Ammon's horn (tissue), 1 donor: ENCODE results near the gene GPX4.

ENCODE experiments used
- DNase-seq: peaks from one replicate; pipeline ENCODE4 v3.0.0-alpha.2; 2016; ENCODE audit warnings: low spot score

GPX4 gene

DNA sequence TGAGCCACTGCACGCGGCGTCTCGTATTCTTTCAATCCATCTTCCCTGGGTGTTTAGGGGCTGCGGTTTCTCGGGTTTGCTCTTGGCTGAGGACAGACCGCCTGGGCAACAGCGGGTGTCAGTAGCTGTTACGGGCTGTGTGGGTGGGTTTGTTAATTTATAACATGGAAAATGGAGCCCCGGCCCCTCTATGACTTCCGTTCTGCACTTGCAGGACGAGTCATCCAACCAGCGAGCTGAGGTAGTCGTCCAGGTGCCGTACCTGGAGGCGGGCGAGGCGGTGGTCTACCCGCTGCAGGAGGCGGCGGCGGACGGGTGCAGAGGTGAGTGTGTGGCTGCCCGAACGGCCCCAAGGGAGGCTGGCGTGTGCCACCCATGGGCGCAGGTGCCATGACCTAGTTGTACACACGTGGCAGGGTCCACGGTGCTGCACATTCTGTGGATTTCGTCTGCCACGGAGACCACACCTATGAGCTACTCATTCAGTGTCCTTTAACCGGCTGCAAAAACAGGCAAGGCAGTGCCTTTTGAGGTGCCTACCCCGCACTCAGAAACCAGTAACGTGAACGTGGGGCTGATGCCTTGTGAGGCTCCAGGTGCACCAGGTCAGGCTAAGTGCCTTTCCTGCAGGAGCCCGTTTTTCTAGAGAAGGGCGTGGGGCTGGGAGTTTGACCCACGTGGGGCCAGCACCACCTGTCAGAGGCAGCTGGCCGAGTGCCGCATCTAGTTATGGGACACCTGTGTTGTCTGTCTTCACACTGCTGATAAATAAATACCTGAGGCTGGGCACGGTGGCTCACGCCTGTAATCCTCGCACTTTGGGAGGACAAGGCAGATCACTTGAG lies 19.5 kb upstream of the GPX4 start:
- no peak for DNase-seq

DNA sequence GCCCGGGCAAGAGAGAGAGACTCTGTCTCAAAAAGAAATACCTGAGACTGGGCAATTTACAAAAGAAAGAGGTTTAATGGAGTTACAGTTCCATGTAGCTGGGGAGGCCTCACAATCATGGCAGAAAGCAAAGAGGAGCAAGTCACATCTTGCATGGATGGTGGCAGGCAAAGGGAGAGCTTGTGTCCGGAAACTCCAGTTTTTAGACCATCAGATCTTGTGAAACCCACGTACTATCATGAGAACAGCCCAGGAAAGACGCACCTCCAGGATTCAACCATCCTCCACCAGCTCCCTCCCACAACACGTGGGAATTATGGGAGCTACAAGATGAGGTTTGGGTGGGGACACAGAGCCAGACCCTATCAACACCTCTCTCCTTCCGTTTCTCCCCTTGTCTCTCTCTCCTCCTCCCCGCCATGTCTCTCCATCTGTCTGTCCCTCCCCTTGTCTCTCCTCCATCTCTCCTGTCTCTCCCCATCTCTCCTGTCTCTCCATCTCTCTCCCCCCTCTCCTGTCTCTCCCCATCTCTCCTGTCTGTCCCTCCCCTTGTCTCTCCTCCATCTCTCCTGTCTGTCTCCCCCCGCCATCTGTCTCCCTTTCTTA lies 18.6 kb upstream of the GPX4 start:
- DNase-seq = no peak

DNA sequence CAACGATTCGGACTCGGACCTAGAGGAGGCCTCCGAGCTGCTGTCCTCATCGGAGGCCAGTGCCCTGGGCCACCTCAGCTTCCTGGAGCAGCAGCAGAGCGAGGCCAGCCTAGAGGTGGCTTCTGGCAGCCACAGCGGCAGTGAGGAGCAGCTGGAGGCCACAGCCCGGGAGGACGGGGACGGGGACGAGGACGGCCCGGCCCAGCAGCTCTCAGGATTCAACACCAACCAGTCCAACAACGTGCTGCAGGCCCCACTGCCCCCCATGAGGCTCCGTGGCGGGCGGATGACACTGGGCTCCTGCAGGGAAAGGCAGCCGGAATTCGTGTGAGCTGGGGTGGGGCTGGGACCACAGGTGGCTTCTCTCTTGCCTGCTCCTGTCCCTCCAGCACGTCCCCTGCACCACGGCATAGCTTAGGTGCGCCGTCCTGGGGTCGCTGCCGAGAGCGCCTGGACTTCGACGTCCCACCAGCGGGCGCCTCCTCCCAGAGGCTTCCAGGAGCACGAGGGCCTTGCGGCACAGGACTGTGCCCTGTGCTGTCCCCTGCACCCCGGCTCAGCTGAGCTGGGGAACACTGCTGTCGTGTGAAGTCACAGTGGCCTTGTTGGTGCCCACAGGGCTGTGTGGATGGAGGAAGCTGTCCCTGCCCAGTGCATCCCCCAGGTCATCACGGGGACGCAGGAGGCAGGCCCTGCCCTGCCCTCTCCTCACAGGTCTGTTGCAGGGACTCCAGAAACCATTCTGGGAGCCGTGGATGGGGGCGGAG lies 17.9 kb upstream of the GPX4 start:
- no peak for DNase-seq

DNA sequence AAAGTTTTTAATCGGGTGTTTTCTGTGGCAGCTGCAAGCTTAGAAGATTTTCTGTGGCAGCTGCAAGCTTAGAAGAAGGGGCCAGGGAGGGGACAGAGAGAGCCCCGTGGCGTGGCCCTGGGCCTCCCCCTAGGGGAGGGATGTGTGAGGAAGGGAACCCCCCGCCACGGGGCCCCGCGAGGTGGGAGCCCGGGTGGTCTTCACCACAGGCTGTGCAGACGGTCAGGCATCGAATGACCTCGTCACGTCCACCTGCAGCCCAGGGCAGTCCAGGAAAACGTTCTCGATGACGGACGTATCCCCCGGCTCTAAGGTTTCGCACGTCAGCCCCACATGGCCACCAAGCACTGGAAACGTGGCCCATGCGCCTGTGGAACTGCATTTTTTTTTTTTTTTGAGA lies 17.2 kb upstream of the GPX4 start:
- DNase-seq = no peak

DNA sequence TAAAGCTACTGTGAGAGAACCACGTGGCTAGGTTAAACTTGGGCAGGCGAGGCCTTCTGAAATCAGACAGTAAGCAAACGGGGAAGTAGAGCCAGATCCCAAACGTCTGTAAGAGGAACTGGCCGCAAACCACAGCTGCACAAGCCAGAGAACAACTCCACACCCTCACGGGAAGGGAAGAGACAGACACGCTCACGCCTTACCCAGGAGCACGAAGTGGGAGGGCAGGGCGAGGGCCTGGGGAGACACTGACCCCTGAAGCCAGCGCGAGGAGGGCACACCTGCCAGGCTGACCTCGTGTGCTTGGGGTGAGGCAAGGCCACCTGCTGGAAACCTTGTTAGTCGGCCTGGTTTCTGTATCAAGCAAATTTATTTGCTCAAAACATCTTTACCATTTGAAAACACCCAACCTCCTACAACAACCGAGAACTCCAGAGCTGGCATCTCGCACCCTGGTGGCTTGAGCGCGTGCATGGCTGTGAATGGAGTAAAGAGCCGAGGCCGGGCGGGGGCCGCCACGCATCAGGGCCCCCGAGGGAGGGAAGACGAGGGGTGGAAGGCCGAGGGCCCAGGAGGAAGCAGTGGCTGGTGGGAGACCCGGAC lies 15.9 kb upstream of the GPX4 start:
- peak; percentile 72 for DNase-seq

DNA sequence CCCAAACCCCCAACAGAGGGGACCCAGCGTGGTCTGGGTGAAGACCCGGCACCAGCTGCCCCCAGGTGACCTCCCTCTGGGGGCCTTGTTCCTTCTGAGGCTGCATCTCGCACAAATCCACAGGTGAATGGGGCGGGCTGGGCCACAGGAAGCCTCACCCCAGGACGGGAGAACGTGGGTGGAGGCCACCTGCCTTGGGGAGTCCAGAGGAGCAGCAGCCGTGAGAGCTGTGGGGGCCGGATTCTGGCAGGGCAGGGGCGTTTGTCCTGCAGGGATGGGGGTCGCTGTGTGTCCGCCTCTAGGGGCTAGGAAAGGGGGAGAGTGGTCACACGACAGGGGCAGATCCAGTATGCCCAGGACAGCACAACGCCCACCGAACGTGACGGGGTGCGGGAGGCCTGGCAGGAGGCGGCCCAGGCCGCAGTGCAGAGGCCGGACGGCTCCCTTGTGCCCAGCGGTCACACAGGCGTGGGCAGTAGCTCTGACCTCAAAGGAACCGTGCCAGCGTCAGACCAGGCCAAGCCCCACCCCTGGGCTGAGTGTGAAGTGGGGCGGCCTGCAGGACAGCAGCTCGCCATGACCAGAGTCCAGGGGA lies 15.3 kb upstream of the GPX4 start:
- no peak for DNase-seq

DNA sequence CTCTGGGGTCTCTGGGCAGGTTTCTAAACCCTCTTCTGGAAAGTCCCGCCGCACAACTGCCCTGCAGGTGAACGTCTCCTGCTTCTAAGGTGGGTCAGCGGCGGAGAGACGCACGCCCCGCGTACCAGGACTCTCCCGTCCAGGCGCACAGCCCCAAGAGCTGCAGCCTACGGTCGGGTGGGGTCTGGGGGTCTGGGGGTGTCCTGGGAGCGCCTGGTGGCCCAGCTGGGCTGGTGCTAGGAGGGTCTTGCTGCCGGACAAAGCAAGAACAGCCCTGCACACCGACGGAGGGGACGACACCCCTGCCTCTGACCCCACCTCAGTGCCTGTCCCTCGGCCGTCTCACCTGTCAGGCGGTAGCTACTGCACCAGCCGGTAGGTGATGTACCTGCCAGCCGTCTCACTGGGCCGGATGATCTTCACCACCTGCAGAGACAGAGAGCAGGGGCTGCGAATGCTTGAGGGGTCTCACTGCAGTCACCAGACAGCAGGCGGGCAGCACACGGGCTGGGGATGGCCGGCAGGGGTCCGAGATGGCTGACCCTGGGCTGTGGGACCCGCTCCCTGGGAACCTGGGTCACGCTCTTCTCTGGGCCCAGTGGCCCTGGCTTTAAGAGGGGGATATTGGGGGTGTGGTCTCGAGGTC lies 14.5 kb upstream of the GPX4 start:
- DNase-seq = no peak

DNA sequence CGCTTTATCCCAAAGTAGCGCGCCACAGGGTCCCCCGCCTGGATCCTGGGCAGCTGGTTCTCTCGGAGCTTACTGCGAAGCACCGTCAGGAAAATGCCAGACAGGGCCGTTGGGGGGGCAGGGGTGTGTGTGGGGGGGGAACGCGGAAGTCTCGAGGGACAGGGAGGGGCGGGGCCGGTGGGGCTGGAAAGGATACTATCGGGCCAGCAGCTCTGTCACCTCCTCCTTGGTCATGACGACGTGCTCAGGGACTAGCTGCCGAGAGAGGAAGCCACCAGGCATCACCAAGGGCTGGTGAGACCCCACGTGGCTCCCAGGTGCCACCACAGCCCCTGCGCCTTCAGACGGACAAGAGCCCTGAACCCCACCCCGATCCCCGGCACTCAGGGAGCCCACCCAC lies 13.9 kb upstream of the GPX4 start:
- no peak for DNase-seq

DNA sequence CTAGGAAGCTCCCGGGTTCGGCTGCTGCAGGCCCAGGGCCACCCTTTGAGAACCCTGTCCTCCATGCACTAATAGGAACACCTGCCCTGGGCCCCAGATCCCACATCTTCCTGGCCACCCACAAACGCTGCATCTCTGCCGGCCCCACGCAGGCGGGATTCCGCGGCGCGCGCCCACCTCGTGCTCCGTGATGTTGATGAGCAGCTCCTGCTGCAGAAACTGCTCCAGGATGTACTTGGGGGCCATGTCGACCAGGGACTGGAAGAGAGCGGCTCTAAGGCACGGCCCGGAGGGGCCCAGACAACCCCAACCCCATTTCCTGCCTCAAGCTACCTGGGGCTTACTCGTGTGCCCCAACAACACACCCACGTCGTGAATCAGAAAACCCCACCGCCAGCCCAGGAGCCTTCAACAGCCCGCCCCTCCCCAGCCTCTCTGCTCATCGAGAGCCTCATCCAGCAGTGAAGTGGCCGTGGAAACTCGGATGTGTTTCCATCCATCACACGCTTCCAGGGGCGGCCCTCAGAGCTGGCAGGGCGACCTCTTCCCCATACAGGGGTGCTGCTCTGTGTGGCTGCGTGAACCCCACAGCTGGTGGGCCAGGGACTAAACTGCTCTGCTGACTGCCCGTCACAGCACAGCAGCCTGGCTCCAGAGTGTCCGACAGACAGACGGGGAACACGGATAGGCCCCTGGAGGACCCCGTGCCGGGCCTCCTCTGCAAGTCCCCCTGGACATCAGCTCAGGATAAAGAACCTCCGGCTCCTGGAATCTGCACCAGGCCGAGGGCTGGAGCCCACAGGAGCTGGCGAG lies 12.9 kb upstream of the GPX4 start:
- no peak for DNase-seq

DNA sequence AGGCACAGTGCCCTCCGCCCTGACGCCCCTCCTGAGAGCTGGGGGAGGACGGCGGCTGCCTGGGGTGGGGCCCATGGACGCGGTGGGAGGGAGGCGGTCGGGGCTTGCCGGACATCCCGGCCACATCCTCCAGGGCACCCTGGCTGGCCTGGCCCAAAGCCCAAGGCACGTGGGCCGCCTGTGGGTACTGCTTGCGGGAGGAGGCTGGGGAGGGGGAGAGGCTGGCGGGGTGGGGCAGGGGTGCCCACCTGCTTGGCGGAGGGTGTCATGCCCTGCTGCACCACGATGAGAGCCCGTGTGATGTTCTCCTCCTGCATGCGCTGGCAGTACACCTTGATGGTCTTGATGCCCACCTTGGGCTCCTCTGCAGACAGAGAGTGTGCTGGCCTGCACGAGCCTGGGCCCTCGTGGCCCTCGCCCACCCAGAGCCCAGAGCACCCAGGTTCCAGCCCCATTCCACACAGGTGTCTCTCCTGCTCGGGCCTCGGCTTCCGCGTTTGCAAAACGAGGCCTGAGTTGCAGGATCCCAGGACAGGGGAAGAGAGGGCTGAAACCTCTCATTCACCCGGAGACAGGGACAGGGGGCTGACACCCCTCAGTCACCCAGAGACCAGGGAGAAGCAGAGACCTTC lies 12.1 kb upstream of the GPX4 start:
- no peak for DNase-seq

DNA sequence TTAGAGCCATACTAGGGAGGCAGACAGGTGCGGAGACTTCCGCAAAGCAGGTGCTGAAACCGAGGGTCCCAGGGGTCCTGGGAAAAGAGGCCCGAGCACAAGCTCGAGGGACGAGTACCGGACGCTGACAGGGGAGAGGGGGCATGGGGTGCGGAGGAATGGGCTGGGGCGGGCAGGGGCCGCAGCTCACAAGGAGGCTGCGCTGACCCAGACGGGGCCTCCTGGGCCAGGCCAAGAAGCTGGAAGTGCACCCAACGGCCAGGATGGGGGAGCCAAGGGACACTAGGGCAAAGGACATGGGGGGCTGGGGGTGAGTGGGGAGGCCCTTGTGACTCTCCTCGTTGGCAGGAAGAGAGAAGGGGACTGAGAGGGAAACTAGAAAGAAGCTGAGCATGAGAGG lies 10.5 kb upstream of the GPX4 start:
- DNase-seq = no peak

DNA sequence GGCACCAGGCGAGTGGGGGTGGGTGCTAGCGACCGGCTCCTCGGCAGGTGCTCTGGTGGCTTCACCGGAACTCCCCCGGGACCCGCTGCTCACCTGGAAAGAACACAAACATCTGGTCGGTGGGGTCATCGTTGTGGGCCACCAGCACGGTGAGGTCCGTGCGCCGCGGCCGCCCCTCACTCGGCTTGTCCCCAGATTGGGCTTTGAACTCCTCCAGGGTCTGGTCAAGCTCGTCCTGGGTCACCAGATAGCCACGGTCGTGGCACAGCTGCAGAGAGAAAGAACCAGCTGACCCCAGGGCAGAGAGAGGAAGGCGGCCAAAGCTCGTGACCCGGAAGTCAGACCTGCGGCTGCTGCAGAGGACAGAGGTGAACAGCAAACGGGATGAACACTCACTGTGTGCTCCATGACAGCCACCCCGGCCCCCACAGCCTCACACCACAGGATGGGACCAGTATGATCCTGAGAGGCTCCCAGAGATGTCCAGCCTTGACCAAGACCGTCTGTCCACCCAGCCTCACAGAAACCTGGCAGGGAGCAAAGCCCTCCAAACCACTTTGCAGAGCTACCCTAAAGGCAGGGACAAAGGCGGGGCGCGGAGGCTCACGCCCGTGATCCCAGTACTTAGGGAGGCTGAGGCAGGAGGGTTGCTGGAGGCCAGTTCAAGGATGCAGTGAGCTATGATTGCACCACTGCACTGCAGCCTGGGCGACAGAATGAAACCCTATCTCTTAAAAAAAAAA lies 9.8 kb upstream of the GPX4 start:
- no peak for DNase-seq

DNA sequence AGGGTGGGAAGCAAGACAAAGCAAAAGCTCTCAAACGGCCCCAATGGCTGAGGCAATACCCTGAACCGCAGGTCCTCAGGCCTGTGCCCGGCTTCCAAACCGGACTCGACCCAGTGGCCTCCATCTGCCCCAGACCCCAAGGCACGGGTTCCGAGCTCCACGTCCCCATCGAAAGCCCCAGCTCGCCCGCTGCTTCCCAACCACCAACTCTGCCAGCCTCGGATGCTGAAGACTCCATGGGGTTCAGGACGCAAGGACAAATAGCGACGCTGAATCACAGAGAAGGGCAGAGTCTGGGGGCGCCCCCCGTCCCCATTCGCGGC lies 9.2 kb upstream of the GPX4 start:
- no peak for DNase-seq

DNA sequence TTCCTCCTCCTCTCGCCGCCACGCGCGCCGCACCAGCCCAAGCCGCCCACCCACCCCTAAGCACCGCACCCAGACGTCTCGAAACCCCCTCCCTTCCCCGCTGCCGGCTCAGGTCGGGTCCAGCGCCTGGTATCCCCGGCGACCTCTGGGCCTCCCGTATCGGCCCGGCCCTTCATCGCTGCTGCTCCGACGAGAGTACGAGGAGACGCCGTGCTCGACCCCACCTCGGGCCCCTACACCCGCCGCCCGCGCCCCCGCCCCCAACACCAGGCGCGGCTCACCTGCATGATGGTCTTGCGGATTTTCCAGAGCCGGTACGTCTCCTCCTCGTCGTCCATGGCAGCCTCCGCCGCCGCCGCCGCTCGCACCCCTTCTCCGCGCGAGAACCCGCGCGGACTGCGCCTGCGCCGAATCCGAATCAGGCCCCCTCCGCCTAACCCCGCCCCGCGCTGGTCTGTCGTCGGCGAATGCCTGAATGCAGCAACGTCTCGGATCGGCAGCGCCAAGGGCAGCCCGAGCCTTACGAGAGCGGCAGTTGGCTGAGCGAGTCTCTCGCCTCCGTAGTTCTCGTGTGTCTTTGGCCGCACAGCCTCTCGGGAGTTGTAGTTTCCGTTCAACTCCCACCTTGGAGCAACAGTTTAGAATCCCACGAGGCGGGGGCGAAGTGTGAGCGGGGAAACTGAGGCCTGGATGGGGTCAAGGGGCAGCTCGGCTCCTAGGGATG lies 8.7 kb upstream of the GPX4 start, which contains the start of gene POLR2E:
Gene POLR2E, minus strand, starts transcription at position 398 of the 724 bp plus-strand sequence. Its CDS starts 60 bp downstream, at position 338.
- peak; percentile 100 for DNase-seq

DNA sequence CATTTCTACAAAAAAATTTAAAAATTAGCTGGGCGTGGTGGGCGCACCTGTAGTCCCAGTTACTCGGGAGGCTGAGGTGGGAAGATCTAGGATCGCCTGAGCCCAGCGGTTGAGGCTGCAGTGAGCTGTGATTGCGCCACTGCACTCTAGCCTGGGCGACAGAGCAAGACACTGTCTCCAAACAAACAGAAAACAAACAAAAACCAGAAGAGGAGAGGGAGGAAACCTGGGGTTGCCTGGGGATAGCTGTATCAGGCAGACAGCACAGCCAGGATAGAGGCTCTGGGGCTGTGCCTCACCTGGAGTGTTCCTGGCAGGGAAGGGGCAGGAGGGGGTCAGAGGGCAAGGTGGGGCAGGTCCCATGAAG lies 6.0 kb upstream of the GPX4 start:
- DNase-seq = no peak

DNA sequence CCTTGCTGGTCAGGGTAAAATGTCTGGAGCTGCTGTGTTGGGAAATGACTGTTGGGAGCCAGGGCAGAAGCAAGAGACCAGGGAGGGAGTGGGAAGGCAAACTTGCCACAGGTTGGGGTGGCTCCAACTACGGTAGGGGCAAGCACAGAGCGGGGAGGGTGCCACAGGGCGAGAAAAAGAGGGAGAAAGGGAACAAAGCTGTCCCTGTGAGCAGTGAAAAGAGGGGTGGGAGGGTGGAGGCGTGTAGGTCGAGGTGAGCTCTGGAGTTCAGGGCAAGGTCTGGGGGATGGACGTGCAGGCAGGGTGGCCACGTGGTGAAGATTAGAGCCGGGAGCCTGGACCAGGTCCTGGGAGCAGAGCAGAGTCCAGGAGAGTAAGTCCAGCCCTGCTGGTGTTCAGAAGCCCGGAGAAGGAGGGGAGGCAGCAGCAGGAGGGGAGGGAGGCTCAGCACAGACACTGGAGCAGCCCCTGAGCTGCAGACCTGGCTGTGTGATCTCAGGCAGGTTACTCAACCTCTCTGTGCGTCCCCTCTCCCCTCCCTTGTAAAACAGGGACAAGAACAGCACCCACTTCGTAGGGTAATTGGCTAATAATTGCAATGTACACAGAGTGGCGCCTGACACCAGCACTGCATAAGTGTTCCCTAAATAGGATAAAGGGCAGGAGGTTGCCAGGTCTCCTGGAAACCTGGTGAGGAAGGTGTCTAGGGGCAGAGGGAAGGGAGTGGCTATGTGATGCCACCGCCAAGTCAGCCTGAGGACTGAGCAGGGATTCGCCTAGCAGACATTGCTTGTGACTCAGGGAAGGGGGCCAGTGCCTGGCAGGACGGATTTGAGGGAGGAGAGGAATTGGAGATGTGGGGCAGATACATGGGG lies 5.4 kb upstream of the GPX4 start:
- DNase-seq = no peak

DNA sequence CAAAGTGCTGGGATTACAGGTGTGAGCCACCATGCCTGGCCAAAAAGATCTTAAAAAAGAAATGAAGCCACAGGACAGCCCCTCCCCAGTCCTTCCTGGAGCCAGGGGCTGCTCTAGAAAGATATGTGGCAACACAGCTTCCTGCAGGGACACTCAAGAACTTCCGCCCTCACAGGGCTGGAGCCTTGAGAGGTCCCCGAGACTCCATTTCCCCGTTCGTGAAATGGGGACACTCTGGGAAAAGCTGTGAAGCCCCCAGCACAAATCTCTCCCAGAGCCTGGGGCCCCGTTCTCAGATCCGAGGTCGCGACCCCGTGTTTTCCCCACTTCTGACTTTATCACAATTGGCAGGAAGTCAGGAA lies 2.5 kb upstream of the GPX4 start:
- no peak for DNase-seq
